ENCODE results near the gene TSC22D2.

Gene TSC22D2

GRCh38 chr3:150371741-150372254 lies 36.3 kb upstream of the TSC22D2 start:
- no peak overlapping the region for H3K27ac ChIP-seq (ENCODE audit: low read depth, low read length)
- H4K20me1 ChIP-seq (ENCODE audit: control insufficient read depth, insufficient read depth, low read depth, low read length) = no peaks in the 10 kb centered on the region
- TF ChIP-seq EZH2phosphoT487 (IDR thresholded peaks at IDR 0.05; ENCODE audit: borderline replicate concordance, low read length) = no peak
- TF ChIP-seq CTCF (IDR thresholded peaks at IDR 0.05; ENCODE audit: low read depth, low read length, poor library complexity, severe bottlenecking) = no peak
- no peak overlapping the region for H3K4me2 ChIP-seq (ENCODE audit: low read length)
- no peaks in the 10 kb centered on the region for H3F3A ChIP-seq (ENCODE audit: control insufficient read depth, insufficient read depth)
- H3K9me3 ChIP-seq (ENCODE audit: control insufficient read depth, insufficient read depth, low read length) = no peaks in the 10 kb centered on the region
- H3K4me3 ChIP-seq (ENCODE audit: low read length) = no peak overlapping the region
- H3K27me3 ChIP-seq (ENCODE audit: control insufficient read depth, low read length) = no peaks in the 10 kb centered on the region
- H3K9me2 ChIP-seq (replicated peaks; ENCODE audit: control insufficient read depth, low read length) = no peaks in the 10 kb centered on the region
- H3K36me3 ChIP-seq (ENCODE audit: control insufficient read depth, low read length) = no peaks in the 10 kb centered on the region
- no peaks in the 10 kb centered on the region for H3K79me2 ChIP-seq (ENCODE audit: control insufficient read depth, low read length)
- H3K4me1 ChIP-seq (ENCODE audit: control insufficient read depth, low read length) = peaks cover 12% of the 10 kb centered on the region

GRCh38 chr3:150372320-150372719 lies 35.8 kb upstream of the TSC22D2 start:
- TF ChIP-seq EZH2phosphoT487 (IDR thresholded peaks at IDR 0.05; ENCODE audit: borderline replicate concordance, low read length) (no peak), CTCF (IDR thresholded peaks at IDR 0.05; ENCODE audit: low read depth, low read length, poor library complexity, severe bottlenecking) (no peak)
- Histone ChIP-seq H3K27ac (ENCODE audit: low read depth, low read length) (no peak overlapping the region), H3K9me3 (ENCODE audit: control insufficient read depth, insufficient read depth, low read length) (no peaks in the 10 kb centered on the region), H3K36me3 (ENCODE audit: control insufficient read depth, low read length) (no peaks in the 10 kb centered on the region), H4K20me1 (ENCODE audit: control insufficient read depth, insufficient read depth, low read depth, low read length) (no peaks in the 10 kb centered on the region), H3K27me3 (ENCODE audit: control insufficient read depth, low read length) (no peaks in the 10 kb centered on the region), H3K4me1 (ENCODE audit: control insufficient read depth, low read length) (peaks cover 12% of the 10 kb centered on the region), H3K9me2 (replicated peaks; ENCODE audit: control insufficient read depth, low read length) (no peaks in the 10 kb centered on the region), H3K4me2 (ENCODE audit: low read length) (no peak overlapping the region), H3K4me3 (ENCODE audit: low read length) (no peak overlapping the region), H3F3A (ENCODE audit: control insufficient read depth, insufficient read depth) (no peaks in the 10 kb centered on the region), H3K79me2 (ENCODE audit: control insufficient read depth, low read length) (no peaks in the 10 kb centered on the region)

GRCh38 chr3:150372722-150373121 lies 35.4 kb upstream of the TSC22D2 start:
- H3K79me2 ChIP-seq (ENCODE audit: control insufficient read depth, low read length) = no peaks in the 10 kb centered on the region
- no peaks in the 10 kb centered on the region for H4K20me1 ChIP-seq (ENCODE audit: control insufficient read depth, insufficient read depth, low read depth, low read length)
- H3K27me3 ChIP-seq (ENCODE audit: control insufficient read depth, low read length) = no peaks in the 10 kb centered on the region
- peaks cover 12% of the 10 kb centered on the region for H3K4me1 ChIP-seq (ENCODE audit: control insufficient read depth, low read length)
- H3F3A ChIP-seq (ENCODE audit: control insufficient read depth, insufficient read depth) = no peaks in the 10 kb centered on the region
- no peak overlapping the region for H3K4me3 ChIP-seq (ENCODE audit: low read length)
- H3K4me2 ChIP-seq (ENCODE audit: low read length) = no peak overlapping the region
- TF ChIP-seq EZH2phosphoT487 (IDR thresholded peaks at IDR 0.05; ENCODE audit: borderline replicate concordance, low read length) (no peak), CTCF (IDR thresholded peaks at IDR 0.05; ENCODE audit: low read depth, low read length, poor library complexity, severe bottlenecking) (no peak)
- no peaks in the 10 kb centered on the region for H3K9me2 ChIP-seq (replicated peaks; ENCODE audit: control insufficient read depth, low read length)
- H3K9me3 ChIP-seq (ENCODE audit: control insufficient read depth, insufficient read depth, low read length) = no peaks in the 10 kb centered on the region
- no peak overlapping the region for H3K27ac ChIP-seq (ENCODE audit: low read depth, low read length)
- no peaks in the 10 kb centered on the region for H3K36me3 ChIP-seq (ENCODE audit: control insufficient read depth, low read length)

Measured in DOHH2 (cell line).